GM18502 (cell line): ENCODE data around the gene SH3BGR.
"Not testable (repeated sequence)": the region's sequence is repeated elsewhere in the genome, so short reads cannot be mapped to it uniquely, and the experiment has no call there.

ENCODE experiments used
- ATAC-seq: cut with Tn5 transposase; IDR thresholded peaks from one replicate; pipeline ENCODE4 v1.9.1; 2021; ENCODE audit warnings: mild to moderate bottlenecking; ENCODE audit not compliant: unreplicated experiment, poor library complexity

The SH3BGR gene

DNA sequence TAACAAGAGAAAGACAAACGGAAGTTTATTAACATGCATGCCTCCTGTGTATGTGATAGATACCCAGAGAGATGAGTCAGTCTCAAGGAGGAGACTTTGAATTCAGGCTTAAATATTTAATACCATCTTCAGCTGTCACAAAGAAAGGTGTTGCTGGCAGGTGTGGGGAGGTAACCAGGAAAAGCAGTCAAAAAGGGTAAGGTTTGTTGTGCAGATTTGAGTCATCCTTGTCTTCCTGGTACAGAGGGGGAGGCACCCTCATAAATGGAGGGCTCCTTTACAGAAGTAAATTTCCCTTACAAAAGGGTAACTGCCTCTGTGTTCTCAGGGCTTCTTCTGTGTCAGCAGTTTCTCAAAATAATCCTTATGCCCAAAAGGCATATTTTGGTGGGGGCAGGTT, 85.8 kb downstream of the SH3BGR start:
- ATAC-seq = no peak

DNA sequence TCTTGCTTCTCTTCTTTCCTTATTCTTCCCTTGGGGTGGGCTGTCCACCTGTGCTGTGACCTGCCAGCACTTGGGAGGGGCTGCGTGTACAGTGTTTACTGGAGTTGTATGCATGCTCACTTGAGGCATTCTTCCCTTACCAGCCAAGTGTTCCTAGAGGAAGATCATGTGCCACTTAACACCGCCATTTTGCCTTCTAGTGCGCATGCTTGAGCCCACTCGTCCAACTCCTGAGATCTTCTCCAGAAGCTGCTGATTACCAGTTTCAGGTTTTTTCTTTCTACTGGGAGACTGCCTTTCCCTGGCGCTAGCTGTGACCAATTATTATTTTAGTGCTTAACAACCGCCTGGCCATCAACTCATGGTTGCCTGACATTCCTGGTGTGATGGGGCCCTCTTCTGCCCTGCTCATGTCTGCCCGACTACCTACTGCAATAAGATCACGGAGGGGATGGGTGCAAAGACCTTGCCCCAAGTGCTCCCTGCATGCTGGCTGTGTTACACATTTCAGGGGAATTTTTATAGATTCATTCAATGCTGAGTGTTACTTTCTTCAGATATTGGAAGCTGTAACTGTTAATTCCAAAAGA, 86.8 kb downstream of the SH3BGR start:
- ATAC-seq = no peak

DNA sequence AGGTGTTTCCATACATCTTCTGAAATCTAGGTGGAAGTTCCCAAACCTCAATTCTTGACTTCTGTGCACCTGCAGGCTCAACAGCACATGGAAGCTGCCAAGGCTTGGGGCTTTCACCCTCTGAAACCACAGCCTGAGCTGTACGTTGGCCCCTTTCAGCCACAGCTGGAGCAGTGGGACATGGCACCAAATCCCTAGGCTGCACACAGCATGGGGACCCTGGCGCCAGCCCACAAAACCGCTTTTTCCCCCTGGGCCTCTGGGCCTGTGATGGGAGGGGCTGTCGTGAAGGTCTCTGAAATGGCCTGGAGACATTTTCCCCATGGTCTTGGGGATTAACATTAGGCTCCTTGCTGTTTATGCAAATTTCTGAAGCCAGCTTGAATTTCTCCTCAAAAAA, 88.6 kb downstream of the SH3BGR start:
- ATAC-seq = not testable (repeated sequence)

DNA sequence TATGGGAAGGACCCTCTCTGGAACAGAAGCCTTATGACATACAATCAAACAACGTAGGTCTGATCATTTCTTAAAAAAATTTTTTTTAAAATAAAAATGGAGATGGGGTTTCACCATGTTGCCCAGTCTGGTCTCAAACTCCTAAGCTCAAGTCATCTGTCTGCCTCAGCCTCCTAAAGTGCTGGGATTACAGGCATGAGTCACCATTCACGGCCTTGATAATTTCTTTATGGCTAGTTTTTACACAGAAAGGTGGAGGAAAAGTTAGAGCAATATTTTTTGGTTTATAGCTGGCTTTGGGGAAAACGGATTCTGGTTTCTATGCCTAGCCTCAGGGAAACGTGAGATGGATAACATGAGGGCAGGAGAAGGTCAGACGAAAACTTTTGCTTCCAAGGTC, 91.0 kb downstream of the SH3BGR start:
- no peak for ATAC-seq

DNA sequence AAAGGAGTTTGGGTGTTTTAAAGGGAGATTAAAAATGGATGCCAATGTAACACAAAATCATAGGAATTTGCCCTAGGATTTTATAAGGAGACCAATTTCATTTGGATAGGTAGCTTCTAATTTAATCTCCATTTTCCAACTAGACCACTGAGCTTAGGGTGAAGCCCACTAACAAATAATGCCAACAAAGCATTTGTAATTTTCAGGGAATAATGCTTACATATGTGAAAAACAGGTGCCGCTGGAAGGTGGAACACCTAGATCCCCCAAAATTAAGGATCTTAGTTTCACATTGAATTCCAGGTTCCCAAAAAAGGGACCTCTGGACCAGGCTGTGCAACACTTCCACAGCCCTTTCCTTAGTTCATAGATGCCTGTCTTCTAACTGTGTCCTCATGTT, 94.8 kb downstream of the SH3BGR start:
- ATAC-seq = no peak

DNA sequence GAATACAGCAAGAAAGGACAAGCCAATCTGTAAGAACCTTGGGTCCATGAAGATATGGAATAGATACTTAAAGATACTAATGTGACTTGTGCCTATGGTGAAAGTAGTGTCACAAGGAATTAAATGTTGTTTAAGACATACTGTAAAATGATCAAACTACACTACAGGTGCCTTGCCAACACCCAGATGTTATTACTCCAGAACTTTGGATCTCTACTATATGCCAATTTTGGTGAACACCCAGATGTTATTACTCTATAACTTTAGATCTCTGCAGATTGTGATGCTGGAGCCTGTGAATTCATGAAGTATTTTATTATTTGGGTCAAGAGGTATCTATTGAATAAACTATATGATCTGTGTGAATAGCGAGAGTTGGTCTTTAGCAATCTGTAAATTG, 101.1 kb downstream of the SH3BGR start:
- ATAC-seq = no peak

DNA sequence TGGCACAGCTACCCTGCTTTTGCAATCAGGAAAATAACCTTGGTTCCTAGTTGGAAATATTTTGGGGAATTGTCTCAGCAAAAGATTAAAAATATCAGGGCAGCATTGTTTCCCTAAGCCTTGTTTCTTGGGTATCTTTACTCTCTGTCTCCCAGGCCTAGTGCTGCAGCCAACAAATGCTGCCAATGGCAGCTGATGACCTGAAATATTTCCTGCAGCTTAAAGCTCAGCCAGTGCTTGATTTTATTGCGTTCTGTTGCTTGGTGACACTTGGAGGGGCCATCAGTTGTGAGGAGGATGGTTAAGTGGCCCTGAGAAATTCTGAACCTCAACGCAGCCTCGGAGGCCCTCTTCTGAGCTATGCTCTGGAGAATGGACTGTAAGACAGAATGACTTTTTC, 101.6 kb downstream of the SH3BGR start:
- no peak for ATAC-seq

DNA sequence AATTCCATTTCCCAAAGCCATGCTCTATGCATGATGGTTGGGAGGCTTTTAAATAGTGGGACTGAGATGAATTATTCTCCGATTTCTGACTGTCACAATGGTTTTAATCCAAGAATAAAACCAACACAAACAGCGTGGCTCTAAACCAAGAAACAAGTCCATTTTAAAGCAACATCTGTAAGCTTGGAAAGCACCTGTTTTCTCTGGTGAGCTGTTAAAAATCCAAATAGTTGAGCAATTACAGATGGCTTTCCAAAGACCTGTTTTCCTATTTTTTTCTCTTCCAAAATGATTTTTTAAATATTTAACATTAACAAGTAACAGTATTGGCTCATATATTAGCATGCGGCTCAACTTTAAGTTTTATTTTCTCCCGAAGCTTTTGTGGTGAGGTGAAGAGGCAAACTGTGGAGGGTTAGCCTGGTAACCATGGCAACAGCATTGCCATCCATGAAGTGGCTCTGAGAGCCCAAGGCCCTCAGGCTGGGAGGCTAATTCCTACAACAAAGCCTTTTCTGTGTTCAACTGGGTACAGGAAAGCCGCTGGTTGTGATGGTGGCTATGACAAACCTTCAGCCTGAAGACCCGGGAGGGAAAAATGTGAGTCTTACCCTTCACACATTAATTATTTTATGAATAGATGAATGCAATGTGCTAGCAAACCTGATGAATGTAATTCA, 104.3 kb downstream of the SH3BGR start:
- ATAC-seq = no peak

DNA sequence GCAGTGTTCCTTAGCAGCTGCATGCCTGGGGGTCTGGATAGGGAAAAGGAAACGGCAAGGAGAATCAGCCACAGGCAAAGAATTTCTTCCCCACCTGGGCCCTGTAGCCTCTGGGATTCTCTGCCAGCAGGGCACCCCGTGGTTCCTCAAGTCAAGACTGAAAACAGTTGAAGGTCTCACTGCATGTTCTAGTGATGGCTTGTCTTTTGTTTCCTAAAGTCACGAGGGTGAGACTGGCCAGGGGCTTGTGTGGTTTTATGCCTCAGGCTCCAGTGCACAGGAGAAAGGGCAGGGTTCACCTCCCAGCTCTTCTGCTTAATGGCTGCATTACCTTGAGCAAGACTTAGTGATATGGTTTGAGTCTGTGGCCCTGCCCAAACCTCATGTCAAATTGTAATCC, 107.7 kb downstream of the SH3BGR start:
- ATAC-seq = no peak

DNA sequence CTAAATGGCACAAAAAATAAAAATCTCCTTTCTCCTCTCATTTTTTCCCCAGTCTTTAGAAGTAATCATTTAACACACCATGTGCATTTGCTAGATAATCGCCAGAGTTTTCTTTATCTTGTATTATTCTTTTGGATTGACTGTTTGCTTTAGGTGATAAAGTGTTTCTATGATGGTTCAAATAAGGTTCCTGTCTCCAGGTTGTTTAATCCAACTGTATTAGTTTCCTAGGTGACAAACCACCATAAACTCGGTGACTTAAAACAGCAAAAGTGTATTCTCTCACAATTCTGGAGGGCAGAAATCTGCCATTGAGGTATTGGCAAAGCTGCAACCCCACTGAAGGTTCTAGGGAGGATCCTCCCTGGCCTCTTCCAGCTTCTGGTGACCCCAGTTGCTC, 109.4 kb downstream of the SH3BGR start:
- no peak for ATAC-seq

DNA sequence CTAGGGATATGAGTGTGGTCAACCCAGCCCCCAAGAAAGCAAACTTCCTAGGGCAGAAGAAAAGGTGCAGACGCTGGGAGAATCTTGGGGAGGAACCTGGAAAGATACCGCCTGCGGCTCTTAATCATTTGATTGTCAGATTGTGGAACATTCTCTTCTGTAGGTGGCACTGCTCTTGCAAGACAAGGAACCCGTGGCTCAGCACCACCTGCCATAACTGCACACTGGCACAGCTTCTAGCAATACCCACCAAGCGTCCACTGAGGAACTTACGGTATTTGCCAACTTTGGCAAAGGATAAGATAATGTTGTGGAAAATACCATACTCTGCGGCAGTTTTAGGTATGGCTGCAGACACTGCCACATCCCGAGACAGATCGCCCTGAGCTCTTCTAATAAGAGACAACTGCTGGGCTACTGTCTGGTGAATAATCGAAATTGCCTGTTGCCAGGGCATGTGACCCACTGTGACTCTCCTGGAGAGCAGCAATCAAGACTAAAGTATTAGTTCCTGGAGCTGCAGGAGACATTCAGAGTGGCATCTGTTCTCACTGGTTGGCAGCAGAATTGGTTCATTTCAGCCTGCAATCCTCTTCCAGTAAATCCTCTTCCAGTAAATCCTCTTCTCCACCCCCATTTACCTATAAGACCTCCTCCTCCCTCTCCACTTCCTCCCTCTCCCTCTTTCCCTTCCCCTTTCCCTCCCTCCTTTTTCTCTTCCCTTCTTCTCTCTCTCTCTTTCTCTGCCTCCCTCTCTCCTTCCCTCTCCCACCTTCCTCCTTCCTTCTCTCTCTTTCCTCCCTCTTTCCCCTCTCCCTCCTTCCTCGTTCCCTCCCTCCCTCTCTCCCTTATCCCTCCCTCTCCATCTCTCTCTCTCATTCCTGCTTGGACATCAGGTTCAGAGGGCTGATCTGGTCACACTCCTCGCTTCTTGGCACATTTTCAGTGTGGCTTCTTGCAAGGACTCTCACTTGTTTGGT, 111.3 kb downstream of the SH3BGR start:
- no peak for ATAC-seq

DNA sequence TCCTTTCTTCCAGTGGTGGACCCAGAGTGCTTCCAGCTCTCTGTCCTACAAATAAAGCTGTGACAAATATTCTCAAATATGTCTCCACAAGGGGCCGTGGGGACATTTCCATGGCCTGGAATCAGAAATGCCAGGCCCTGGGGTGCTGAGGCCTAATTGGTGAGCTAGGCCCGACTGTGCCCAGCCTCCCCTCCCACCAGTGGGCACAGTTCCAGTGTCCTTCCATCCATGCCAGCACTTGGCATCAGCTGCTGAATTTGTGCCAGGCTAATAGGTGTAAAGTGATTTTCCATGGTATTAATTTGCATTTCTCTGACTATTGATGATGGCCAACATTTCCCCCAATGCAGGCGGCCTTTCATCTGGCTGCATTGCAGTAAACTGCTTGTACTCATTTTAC, 112.4 kb downstream of the SH3BGR start:
- ATAC-seq = no peak
